G401 (cell line): ENCODE results near the gene GGT7. TPM values are rescaled to one million over a fixed set of nuclear protein-coding genes. Genes with fewer than 3 reads are reported as not detected.
"Not testable (repeated sequence)": the region's sequence is repeated elsewhere in the genome, so short reads cannot be mapped to it uniquely, and the experiment has no call there.

ENCODE experiments used
- DNase-seq: peaks from one replicate; pipeline ENCODE4 v3.0.0-alpha.2; 2015; ENCODE audit warnings: low spot score
- in situ Hi-C: cut with HindIII; loops from 2 replicates; pipeline ENCODE4 v1.10.0; 2016; ENCODE audit warnings: low sequenced_read_pairs, mixed read lengths
- total RNA-seq: library from RNA; depleted of rRNA; stranded (reverse); fragments of >200 nt; shearing (Covaris generic); gene quantifications from 2 replicates; pipeline ENCODE4 v1.2.3, GENCODE V29; 2014; rRNA removed

Gene GGT7, protein sequence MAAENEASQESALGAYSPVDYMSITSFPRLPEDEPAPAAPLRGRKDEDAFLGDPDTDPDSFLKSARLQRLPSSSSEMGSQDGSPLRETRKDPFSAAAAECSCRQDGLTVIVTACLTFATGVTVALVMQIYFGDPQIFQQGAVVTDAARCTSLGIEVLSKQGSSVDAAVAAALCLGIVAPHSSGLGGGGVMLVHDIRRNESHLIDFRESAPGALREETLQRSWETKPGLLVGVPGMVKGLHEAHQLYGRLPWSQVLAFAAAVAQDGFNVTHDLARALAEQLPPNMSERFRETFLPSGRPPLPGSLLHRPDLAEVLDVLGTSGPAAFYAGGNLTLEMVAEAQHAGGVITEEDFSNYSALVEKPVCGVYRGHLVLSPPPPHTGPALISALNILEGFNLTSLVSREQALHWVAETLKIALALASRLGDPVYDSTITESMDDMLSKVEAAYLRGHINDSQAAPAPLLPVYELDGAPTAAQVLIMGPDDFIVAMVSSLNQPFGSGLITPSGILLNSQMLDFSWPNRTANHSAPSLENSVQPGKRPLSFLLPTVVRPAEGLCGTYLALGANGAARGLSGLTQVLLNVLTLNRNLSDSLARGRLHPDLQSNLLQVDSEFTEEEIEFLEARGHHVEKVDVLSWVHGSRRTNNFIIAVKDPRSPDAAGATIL
- 11.2 and 13.8 TPM in 2 replicates for total RNA-seq

- in situ Hi-C loops, result no loop called here
- DNase-seq, result peak; percentile 85
Measured at GRCh38 chr20:34872622-34873224, at the start of gene GGT7. Gene GGT7, minus strand, starts transcription at chr20:34872856. Its CDS starts 41 bp downstream, at chr20:34872815.

- in situ Hi-C loops, result no loop called here
- no peak for DNase-seq
Measured at GRCh38 chr20:34921436-34921835, 48.8 kb upstream of the GGT7 start.

GRCh38 chr20:34920055-34920454 is 47.4 kb upstream of the GGT7 start:
- DNase-seq, result no peak
- in situ Hi-C loops, result no loop called here

- in situ Hi-C loops, result no loop called here
Measured at GRCh38 chr20:34916774-34917354, 44.2 kb upstream of the GGT7 start.

GRCh38 chr20:34915749-34916455 is 43.2 kb upstream of the GGT7 start:
- DNase-seq, result no peak
- in situ Hi-C loops, result no loop called here

More at GRCh38 chr20:34916774-34917354, 44.2 kb upstream of the GGT7 start:
- DNase-seq, result no peak

DNA sequence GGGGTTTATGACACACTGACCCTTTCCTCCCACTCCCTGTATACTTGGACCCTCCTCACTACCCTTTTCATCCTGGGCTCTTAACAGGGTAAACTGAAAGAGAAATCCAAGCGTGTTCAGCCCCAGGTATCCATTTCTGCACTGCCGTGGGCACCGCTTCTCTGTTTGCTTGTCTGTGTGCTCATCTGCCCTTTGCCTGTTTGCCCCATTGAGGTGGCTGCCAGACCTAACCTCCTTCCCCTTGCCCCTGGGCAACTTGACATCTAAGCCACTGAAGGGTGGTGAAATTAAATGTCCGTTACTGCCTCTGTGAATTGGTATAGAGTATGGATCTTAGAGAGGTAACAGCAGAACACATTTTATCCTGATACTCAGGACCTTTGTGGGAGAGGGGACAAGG is 42.5 kb upstream of the GGT7 start:
- no peak for DNase-seq

GRCh38 chr20:34907616-34908469 is 35.2 kb upstream of the GGT7 start:
- in situ Hi-C loops, result no loop called here
- peak; percentile 55 for DNase-seq

More for the DNA sequence above, 42.5 kb upstream of the GGT7 start:
- in situ Hi-C loops, result no loop called here

DNA sequence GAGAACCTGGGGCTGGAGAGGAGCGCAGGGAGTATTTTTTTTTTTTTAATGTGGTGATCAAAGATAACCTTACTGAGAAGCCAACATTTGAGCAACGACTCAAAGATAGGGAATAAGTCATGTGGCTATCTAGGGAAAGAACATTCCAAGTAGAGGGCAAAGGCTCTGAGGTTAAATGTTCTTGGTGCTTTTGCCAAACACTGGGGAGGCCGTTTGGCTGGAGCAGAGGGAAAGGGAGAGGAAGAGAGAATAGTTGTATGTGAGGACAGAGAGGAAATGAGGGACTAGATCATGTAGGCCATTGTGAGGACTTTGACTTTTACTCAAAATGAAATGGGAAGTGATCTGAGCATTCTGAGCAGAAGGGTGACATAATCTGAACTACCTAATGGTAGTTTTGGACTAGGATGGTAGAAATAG is 31.6 kb upstream of the GGT7 start:
- DNase-seq, result no peak
- in situ Hi-C loops, result no loop called here

DNA sequence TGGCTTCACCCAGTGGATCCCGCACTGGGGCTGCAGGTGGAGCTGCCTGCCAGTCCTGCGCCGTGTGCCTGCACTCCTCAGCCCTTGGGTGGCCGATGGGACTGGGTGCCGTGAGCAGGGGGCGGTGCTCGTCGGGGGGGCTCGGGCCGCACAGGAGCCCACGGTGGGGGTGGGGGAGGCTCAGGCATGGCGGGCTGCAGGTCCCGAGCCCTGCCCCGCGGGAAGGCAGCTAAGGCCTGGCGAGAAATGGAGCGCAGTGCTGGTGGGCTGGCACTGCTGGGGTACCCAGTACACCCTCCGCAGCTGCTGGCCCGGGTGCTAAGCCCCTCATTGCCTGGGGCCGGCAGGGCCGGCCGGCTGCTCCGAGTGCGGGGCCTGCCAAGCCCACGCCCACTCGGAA is 26.1 kb upstream of the GGT7 start:
- DNase-seq, in situ Hi-C loops: not testable (repeated sequence)

GRCh38 chr20:34898129-34898528 is 25.5 kb upstream of the GGT7 start:
- DNase-seq, in situ Hi-C loops: not testable (repeated sequence)

DNA sequence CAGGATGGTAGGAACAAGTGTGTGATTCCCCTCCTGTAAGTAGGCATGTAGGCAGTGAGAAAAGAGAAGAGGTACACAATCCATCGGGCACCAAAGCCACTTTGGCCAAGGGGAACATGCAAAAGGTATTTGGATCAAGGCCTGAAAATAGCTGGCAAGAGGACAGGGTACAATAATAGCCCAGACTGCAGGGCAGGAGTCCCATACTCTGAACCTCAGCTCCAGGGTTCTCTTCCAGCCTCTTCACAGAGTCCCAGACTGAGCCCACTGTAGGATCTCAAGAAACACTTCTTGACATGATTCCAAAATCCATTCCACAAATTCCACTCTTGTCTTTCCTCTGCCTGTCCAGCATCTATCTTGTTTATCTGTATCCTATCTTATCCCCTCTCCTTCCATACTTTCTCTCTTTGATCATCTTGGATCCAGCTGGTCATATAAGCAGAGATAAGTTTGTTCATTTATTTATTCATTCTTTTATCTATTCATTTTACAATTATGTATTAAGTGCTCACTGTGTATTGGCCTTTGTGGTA is 23.5 kb upstream of the GGT7 start:
- in situ Hi-C loops, result no loop called here
- peak; percentile 81 for DNase-seq

- no peak for DNase-seq
- in situ Hi-C loops, result no loop called here
Measured at GRCh38 chr20:34895465-34895864, 22.8 kb upstream of the GGT7 start.

DNA sequence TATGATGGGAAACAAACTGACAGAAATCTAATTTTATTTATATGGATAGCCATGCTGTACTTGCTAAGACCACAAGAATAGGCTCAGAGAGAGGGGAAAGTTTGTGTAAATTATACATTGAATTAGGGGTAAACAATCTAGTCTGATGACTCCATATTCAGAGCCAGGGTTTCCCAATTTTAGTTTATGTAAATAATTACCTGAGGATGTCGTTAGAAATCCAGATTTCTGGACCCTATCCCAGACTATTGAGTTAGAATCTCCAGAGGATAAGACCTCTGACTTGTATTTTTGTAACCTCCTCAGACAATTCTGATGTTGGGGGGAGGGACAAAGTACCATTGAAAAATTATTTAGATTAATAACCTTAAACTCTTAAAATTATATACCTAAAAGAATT is 22.1 kb upstream of the GGT7 start:
- no peak for DNase-seq
- in situ Hi-C loops, result no loop called here

DNA sequence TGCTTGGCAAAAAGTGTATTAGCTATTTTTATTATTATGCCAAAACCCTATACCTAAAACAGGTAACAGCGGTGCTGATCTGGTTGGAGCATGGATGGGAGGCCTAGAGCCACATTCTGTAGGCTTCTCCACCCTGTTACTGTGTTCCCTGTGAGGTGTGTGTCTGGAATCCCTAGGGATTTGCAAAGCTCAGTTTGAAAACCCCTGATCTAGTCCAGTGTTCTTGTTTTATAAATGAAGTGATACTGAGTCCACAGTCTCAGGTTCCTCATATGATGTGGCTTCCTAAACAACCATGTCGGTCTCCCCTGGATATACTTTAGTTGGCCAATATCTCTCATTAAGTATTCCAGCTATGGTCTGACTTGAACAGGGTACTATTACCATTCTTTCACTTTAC is 20.0 kb upstream of the GGT7 start:
- in situ Hi-C loops, result no loop called here
- no peak for DNase-seq

DNA sequence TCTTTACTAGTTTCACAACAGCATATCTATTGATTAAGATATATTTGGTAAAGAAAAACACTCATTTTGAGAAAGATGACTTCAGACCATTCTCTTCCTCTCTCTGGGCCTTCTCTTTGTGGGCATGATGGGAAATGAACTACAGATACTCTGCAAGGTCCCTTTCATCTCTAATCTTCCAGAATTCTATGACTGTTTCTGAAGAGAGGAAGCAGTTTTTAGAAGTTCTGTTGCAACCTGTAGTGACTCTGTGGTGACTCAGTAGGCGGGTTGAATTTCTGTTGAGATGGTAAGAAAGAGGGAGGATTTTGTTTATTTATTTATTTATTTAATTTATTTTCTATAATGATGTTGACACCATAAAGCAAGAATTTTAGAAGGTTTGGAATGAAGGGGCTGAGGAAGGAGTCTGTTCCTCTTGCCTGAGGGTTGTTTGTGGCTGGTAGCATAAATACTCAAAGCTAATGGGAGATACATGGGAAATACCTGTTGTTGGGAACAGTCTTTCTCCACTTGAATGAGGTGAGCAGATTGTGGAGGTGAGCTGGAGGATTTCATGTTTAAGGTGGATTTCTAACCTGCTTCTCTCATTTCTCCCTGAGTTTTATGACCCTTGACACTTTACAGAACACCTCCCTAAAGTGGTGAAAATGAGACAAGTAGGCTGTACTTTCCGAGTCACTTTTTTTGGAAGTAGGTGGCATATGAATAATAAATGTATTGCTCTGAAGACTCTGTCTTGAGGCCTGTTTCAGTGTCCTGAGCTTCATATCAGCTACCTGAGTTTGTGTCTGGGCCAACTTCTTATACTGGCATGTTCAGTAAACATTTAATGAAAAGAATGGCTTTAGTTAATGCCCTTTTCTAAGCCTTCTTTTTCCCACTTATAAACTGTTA is 18.8 kb upstream of the GGT7 start:
- no peak for DNase-seq
- in situ Hi-C loops, result no loop called here

GRCh38 chr20:34888468-34888867 is 15.8 kb upstream of the GGT7 start:
- DNase-seq, result no peak
- in situ Hi-C loops, result no loop called here

DNA sequence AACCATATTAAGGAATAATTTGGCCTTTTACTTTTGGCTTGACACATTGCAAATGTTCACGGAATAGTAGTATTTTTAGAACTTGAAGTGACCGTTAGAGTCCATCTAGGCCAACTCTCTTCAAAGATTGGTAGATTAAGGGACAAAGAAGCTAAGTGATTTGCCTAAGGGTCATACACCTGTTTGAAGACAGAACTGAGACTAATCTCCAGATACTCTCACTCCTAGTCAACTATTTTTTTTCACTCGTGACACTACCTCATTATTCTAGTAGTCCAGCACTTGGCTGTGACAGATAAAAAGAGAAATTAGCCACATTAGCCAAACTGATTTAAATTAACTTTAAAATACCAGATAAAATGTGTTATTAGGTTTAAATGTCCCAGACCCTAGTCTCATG is 14.4 kb upstream of the GGT7 start:
- in situ Hi-C loops, result no loop called here
- DNase-seq, result no peak
